GM21360 (cell line): ENCODE results near the gene PPARG.
"Not testable (repeated sequence)": the region's sequence is repeated elsewhere in the genome, so short reads cannot be mapped to it uniquely, and the experiment has no call there.

ENCODE experiments used
- ATAC-seq: cut with Tn5 transposase; IDR thresholded peaks from one replicate; pipeline ENCODE4 v1.9.1; 2021; ENCODE audit warnings: mild to moderate bottlenecking, moderate library complexity; ENCODE audit not compliant: unreplicated experiment

The PPARG gene

DNA sequence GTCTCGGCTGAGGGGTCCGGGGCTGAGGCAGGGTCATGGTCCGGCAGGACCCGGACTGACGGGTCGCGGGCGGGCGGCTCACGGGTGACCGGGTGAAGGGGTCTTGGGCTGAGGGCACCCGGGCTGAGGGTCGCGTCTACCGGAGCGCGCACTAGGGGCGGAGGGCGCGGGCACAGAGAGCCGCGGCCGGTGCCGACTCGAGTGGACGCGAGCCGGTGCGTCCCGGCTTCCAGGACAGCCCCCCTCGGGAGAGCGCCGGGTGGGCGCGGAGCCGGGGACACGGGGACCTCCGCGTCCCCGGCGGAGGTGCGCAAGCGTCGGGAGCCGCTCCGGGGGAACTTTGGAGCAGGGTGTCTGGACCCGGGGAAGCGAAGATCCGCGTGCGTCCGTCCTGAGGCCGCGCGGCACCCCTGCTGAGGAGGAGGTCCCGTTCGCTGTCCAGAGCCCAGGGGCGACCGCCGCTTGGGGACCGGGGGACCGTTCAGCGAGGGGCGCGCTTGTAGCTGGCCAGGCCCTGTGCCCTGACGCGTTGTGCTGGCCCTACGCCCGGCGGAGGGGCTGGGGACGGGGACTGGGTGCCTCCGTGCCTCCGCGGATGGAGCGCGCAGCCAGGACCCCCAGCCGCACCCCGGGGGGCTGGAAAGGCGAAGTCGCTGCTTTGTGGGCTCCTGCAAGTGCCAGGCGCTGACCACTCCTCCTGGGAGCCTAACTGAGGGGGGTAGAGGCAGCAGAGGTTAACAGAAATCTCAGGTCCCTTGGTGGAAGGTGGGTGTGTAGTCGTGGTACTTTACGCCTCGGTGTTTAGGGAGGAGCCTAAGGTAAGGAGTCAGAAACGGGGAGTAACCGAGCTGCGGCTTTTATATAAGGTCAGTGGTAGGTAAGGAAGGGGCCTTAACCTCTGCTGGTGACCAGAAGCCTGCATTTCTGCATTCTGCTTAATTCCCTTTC is at the start of gene PPARG:
TSS of gene PPARG (plus strand) at position 889 of the 948 bp plus-strand sequence. CDS start 90,642 bp downstream, outside the sequence.
- no peak for ATAC-seq

DNA sequence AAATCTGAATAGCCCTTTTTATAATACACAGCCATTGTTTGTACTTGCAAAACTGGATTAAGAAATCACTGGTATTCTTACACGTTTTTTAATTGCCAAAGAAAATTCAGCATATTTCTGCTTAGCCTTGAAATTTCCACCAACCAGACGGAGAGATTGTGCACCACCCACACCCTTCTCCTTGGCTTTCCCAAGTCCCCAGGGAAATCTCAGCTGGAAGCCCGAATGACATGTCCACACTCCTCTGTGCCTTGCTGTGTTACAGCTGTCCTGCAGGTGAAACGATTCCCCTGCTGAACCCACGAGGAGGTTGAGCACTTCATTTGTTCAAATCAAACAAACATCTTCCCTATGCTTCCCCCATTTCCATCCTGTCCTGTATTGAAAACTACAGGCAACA is 49.6 kb upstream of the PPARG start:
- no peak for ATAC-seq

- ATAC-seq: no peak
These were observed 46.1 kb upstream of the PPARG start for GRCh38 chr3:12242772-12243171.

- no peak for ATAC-seq
These were observed 42.2 kb upstream of the PPARG start for GRCh38 chr3:12246497-12247163.

DNA sequence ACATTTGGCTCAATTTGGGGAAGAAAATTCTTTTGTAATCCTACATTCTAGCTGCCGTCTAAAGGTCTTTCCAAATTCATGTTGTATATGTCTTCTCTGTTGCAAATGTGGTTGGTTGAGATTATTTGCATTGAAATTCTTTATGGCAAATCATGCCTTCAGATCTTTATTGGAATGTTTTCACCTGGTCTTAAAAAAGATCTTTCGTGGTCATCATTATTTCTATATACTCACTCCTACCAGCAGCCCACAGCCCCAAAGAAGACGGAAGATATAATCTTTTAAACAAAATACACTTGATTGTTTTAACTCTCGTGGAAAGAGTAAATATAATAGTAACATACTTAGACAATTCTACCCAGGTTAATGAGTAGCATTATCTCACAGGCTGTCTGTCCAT is 41.5 kb upstream of the PPARG start:
- no peak for ATAC-seq

GRCh38 chr3:12249519-12249918 is 39.4 kb upstream of the PPARG start:
- ATAC-seq: no peak

DNA sequence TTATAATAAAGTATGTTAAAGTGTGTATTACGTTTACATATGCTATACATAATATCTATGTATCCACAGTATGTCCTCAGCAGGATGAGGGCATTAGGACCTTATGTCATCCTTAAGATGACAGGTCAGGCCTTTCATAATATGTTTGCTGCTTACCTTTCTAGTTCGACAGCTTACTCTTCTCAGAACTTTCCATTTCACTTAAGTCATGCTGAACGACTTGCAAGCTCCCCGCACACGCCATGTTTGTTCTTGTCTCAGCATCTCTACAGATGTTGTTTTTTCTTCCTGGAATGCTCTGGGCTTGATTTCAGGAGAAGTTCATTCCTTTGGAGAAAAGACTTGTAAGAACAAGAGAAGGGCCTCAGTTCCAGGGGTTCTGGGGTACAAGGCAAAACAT is 36.0 kb upstream of the PPARG start:
- no peak for ATAC-seq

DNA sequence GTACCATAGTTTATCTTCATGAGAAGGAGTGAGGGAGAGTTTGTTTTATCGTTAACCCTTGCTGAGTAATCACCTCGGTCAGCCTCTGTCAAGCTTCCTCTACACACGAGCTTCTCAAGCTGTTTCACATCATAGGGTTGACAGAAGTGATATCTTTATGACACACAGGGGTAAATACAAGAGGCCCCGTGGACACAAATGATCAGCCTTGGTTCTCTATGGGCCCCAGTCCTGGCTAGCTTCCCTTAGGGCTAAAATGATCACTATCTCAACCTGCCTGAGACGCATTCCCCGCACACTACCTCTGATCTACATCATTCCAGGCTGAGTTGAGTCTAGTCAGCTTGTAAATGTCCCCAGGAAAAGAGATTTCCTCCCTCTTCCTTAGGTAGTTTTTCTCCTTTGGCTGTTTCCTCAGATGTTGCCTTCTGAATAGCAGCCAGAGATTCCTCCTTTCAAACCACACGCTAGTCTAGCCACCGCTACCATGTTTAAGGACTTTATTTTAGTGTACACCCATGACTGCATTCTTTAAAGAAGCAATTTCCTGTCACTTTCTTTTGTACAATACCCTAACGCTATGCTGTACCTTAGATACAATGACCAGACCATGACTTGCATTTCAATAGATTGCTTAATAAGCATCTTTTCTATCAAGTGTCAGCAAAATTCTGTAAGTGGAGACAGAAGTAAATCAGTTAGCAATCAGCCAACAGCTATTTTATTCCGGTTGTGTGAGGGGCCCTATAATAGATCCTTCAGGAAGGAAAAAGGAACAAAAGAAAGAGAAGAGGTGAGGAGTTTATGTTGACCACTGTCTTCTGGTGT is 35.1 kb upstream of the PPARG start:
- no peak for ATAC-seq

DNA sequence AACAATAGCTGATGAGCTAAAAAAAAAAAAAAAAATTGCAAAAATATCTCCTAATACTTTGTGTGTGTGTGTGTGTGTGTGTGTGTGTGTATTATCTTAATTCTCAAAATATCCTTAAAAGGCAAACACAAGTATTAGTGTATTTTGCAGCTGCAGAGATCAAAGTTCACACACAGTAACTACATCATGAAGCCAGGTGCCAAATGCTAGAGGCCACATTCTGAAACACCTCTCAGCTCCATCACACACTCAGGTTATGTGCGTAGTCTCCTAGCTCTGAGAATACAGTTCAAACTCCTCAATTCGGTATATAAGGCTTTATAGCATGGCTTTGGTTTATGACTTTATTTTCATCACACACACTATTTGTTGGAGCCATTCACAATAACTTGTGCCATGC is 33.5 kb upstream of the PPARG start:
- no peak for ATAC-seq

DNA sequence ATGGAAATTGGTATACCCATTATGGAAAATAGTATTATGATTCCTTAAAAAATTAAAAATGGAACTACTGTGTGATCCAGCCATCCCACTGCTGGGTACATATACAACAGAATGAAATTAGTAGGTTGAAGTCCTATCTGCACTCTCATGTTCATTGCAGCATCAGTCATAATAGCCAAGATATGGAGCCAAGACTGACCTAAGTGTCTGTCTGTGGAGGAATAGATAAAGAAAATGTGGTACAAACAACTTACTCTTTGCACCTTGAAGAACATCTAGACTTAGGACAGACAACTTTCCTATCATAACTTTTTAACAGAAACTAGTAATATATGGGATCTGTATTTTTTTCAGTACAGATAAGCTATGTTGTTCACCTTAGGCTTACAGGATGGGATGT is 30.0 kb upstream of the PPARG start:
- no peak for ATAC-seq

GRCh38 chr3:12262173-12262572 is 26.7 kb upstream of the PPARG start:
- ATAC-seq: not testable (repeated sequence)

DNA sequence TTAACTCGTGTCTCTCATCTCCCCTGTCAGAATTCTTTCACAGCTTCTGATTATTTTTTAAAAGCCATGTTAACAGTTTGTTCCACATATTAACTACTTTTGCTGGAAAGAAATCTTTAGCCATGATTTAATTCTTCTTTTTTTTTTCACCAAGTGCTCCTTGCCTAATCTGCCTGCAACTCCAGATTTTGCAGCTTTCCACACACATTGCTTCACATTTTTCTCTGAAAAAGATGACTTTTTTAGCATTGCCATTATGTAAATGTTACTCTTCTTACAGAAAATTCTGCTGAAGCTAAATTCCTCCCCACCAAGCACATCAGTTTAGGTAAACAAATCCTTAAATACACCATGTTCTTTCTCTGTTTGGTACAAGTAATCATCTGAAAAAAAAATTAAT is 23.4 kb upstream of the PPARG start:
- ATAC-seq: no peak

DNA sequence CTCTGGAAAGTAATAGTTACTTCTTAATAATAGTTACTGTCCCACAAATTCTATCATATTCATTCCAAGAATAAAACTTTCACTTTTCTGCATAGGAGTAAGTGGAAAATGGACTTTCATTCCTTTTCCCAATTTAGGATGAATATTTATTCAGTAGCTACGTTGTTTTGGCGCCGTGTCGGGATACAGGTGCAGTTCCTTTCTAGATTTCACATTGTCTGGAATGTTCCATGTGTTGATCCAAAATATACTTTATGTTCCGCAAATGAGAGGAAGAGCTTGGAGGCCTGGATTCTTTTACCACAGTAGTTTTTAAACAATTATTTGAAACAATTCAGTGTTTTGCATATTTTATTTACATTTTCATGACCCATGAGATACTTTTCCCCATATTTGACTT is 22.8 kb upstream of the PPARG start:
- no peak for ATAC-seq

DNA sequence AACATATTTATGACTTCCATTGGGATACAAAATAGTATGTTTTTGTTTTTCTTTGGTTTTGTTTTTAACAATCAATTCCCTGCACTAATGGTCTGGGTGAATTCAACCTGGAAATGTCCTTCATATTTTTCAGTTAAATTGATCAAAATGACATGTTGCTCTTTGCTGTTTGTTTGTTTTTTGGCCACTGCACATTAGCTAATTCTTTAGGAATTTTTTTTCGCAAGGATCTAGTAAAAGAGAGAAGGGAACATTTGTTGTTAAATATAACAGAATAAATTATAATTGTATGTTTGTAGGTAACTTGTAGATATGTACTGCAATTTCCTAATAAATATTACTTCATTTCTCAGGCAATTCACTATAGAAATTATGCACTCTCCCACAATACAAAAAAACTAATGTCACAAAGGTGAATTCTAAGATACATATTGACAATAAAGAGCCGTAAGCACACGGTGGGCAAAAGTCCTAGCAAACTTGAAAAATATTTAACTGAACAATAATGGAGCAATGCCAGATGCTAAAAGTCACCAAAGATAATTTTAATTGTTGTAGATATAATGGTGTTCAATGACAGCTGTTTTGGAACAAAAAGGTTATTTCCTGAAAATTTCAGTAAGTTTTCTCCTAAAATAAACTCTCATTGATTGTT is 21.4 kb upstream of the PPARG start:
- no peak for ATAC-seq

- no peak for ATAC-seq
These were observed 20.7 kb upstream of the PPARG start for GRCh38 chr3:12268049-12268735.

DNA sequence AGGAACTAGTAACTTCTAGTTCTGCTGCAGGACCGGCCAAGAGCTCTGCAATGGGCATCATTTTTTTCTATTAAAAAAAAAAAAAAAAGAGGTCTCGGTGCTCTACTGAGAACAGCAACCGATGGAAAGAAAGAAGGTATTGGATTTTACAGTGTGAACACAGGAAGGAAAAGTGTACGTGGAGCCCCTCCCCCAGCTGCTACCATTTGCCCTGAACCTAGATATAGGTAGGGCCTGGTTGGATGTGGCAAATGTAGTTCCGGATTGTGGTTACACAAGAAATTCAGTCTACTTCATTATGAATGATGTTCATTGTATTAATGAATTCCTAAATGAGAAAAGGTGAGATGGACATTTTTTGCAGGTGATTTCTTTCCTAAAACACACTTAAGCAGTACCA is 17.9 kb upstream of the PPARG start:
- no peak for ATAC-seq

DNA sequence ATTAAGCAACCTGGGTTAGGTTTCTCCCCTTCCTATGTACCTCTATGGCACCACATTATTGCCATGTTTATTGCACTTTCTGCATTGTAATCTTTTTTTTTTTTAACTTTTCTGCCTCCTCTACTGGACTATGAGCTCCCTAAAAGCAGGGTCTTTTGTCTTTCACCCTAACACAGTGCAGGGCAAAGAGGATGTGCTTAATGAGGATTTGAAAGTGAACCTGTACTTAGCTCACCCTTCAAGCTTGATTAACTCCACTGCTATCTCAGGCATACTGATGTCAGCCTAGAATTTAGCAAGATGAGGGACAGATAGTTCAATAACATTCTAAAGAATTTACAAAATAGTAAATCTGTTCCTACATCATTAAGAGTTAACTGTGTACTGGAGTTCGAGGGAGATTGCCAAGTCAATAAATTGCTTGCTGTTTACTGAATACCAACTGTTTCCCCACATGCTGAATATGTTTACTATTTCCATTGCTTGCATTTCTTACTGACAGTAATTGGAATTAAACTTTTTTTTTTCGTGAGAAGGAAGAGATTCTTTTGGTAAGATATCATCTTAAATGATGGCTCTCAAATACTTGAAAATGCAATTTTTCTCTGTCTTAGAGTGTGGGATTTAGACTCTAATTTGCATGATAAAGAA is 15.7 kb upstream of the PPARG start:
- peak; percentile 99 for ATAC-seq

DNA sequence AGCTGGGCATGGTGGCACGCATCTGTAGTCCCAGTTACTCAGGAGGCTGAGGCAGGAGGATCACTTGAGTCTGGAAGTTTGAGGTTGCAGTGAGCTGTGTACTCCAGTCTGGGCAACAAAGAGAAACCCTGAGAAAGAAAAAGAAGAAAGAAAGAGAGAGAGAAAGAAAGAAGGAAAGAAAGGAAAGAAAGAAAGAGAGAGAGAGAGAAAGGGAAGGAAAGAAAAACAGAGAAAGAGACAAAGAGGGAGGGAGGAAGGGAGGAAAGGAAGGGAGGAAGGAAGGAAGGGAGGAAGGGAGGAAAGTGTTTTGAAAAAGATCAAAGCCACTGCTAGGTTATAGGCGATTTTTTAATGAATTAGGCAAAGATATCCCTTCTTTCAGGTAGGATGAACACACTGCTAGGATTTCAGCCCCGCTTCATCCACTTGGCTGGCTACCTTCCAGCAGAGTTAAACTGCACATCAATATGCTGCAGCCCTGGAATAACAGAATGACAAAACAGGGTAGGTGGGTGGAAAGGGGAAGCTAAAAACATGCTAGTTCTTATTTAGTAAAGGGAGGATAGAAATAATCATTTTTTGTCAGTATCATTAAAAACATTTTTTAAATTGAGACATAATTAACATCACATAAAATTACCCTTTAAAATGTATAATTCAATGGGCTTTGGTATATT is 12.8 kb upstream of the PPARG start:
- ATAC-seq: no peak

DNA sequence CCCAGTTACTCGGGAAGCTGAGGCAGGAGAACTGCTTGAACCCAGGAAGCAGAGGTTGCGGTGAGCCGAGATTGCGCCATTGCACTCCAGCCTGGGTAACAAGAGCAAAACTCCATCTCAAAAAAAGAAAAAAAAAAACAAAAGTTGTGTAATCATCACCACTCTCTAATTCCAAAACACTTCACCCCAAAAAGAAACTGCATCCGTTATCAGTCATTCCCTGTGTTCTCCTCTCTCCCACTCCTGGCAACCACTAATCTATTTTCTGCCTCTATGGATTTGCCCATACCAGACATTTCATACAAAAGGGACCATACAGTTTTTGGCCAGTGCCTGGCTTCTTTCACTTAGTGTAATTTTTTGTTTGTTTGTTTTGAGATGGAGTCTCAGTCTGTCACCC is 12.0 kb upstream of the PPARG start:
- ATAC-seq: not testable (repeated sequence)
